HG03354 (cell line): ENCODE results near the gene AASS.

Experiments
- ATAC-seq: cut with Tn5 transposase; IDR thresholded peaks from one replicate; pipeline ENCODE4 v1.9.1; 2021; ENCODE audit warnings: mild to moderate bottlenecking; ENCODE audit not compliant: unreplicated experiment, poor library complexity, severe bottlenecking

AASS gene

DNA sequence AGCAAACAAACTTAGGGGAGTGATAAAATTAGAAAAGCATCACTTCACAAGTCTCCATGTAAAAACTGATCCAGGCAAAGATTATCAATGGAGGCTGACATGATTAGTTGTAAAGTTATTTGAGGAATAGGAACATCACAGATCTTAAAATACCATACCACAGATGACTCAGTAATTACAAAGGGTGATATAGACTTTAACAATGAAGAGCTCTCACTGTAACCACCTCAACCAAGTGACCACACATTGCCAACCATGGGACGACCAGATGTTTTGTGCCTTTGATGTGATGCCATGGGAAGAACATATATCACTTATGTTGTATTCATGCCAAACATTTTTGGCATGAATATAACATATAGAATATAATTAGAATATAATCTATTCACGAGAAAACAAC is 11.7 kb downstream of the AASS start:
- no peak for ATAC-seq

DNA sequence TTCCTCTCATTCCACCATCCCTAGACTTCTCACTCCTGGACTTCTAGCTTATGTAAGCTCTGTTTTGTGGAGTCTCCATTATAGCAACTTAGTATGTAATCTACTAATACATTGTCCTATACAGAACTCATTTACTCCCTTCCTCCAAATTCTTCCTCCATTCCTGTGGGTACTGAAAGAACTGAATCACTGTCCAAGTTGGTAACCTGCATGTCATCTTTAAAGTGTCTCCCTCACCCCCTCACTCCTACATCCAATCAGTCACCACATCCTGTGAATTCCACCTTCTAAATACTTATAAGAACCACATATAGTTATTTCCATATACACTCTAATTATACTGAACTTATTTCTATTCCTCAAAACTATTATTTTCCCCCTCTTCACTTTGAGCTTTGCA is 20.3 kb downstream of the AASS start:
- ATAC-seq: no peak

DNA sequence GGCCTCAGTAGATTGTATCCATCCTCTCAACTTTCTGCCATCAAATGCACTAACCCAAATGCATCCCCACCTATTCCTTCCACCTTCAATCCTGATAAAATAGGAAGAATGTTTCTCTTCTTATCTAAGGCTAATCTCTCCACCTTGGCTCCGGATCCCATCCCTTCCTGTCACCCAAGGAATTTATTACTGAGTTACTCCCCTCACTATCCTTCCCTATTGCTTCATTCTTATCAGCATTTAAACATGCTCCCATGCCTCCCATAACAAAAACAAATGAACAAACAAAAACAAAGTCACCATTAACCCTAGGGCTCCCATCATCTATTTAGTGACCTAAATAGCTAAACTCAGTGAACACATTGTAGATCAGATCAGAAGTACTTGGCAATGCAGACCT is 25.3 kb downstream of the AASS start:
- no peak for ATAC-seq

DNA sequence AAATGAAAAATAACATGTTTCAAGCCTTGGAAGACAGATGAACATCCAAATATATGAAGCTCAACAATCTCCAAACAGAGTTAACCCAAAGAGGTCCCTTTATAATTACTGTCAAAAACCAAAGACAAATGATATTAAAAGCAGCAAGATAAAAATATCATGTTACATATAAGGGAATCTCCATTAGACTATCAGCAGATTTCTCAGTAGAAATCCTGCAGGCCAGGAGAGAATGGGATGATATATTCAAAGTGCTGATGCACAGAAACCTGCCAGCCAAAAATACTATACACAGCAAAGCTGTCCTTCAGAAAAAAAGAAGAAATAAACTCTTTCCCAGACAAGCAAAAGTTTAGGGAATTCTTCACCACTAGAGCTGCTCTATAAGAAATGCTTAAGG is 41.0 kb downstream of the AASS start:
- ATAC-seq: no peak

DNA sequence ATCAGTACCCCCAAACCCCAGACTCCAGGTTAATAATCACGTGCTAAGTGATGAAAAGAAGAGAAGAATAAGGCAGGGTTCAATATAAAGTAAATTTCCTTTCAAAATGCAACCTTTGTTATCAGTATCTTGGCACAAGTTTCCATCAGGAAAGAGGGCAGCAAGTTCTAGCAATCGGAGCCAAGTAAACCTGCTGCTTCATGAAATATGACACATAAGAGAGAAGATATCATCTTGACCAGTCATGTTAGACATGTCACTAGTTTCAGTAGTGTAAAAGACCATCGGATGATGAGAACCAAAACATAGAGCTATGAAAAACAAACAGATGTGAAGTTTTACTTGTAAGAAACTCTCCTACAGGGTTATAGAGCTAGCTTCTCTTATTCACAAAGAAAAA is 44.0 kb downstream of the AASS start:
- no peak for ATAC-seq

DNA sequence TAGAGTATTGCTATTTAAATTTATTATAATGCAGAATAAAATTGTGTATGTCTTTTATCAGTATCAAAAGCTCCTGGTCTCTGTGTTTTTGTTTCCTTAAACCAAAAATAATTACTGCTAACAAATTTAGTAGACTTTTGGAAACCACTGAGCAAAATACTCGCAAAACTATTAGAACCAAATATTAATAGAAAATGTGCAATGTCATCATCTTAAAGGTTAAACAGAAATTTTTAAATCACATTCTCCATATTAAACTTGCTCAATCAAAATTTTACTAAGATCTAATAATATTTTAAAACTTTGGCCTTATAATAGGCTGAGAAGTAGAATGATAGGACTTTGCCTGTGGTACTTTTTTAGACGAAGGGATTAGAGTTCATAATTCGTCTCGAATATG is 48.4 kb downstream of the AASS start:
- no peak for ATAC-seq

DNA sequence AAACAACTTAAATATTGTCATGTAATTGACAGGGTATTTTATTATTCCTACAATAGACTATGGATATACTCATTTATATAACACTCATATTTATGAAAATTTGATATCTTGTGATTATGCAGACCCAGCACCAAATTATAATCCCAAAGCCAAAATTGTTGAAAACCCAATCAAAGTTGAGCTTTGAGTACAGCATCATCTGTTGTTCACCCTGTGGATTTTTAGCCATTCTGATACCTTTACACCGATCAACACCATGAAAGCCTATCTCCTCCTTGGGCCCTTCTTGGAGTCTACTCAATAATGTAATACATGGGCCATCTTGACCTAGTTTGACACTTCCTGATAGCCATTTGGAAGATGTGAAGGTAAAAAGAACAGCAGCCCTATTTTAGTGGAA is 49.5 kb downstream of the AASS start:
- no peak for ATAC-seq

DNA sequence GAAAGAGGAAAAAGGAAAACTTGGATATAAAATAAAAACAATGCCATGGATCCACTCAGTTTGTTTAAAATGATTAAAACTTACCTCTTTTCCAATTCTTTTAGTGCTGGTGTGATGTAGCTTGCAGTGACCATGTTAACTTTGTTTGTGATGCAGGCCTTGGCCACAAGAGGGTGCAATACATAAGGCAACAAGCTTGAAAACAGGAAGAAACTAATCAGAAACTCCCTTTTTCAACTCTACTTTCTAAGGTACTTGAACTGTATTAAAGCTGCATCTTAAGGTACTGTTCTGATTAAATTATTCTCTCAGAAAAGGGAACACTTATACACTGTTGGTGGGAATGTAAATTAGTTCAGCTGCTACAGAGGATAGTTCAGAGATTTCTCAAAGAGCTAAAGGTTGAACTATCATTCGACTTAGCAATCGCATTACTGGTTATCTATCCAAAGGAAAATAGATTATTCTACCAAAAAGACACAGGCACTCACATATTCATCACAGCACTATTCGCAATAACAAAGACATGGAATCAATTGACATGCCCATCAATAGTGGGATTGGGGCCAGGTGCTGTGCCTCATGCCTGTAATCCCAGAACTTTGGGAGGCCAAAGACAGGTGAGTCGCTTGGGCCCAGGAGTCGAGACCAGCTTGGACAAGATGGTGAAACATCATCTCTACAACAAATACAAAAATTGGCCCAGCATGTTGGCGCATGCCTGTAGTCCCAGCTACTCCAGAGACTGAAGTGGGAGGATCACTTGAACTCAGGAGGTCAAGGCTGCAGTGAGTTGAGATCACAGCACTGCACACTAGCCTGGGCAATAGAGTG is 50.9 kb downstream of the AASS start:
- peak; percentile 98 for ATAC-seq

DNA sequence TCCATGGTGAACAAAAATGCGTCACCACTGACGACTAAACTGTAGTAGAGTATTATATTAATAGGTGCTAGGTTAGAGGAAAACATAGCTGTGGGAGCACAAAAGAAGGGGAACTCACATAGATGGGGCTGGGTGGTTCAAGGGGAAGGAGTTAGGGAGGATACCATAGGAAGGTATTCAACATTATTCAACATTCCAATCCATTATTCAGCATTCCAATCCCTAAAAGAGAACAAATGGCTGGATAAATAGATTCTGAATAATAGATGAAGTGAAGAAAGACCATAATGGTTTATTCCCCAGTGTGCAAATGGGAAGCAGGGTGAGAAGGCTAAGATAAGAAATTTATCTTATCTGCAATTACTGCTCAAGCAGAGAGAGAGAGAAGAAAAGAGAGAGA is 61.4 kb downstream of the AASS start:
- ATAC-seq: no peak

DNA sequence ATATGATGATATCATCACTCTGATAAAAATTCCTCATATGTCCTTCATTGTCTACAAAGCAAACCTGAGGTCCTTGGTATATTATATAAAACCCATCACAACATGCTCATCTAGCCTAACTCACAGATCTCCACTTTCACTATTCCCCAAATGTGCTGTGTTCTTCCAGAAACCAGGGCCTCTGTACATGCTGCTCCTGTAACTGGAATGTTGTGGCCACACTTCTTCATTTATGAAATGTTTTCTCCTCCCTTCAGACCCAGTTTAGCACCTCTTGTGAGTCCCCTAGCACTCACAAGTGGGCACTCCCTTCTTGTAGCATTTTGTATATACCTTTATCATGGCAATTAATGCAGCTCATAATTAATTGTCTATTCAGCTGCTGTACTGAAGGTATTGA is 61.9 kb downstream of the AASS start:
- no peak for ATAC-seq

DNA sequence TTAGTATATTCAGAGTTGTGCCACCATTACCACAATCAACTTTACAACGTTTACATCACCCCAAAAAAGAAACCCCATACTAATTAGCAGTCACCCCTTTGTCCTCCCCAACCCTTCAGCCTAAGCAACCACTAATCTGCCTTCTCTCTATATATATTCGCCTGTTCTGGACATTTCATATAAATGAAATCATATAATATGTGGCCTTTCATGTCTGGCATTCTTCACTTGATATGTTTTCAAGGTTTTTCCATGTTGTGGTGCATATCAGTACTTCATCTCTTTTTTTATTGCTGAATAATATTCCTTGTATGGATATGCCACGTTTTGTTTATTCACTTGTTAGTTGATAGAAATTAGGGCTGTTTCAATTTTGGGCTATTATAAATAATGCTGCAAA is 70.4 kb downstream of the AASS start:
- ATAC-seq: no peak

DNA sequence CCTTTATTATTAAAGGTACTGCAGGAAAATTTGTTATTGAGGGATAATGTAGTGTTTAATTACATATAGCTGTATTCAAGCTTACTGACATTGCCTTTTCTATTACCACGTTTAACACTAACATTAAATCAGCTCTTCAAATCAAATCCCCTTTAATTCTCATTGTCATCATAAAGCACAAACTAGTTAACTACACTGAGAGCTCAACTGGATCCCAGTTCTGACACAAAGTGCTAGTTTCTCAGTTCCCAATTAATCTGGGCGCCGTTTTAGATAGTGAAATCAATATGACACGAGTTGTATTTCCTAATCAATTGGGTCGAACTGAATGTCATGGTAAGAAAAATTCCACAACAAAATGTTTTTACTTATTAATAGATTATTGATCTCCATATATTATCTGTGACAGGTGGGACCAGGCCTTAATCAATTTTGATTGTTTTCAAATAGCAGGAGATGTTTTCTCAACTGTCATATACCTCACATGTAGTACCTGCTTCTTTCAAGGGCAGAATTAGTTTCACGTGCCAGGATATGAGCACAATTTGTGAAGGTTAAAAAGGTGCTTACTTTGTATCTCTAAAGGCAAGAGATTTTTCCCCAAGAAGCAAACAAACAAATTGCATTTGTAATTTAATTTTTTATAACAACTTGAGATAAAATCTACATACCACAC is 71.0 kb downstream of the AASS start:
- ATAC-seq: no peak

DNA sequence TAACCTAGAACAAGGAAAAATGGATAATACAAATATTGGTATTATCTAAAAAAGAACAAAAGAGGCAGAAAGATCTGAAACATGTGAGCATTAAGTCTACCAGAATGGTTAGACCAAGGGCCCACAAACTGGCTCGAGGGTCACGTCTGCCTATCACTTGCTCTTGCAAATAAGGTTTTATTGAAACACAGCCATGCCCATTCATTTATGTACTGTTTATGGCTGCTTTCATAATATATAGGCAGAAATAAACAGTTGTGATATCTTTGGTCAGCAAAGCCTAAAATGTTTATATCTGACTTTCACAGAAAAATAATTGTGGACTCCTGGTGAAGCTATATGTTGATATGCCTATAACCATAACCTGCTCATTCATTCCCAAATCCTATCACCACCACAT is 71.8 kb downstream of the AASS start:
- ATAC-seq: no peak

DNA sequence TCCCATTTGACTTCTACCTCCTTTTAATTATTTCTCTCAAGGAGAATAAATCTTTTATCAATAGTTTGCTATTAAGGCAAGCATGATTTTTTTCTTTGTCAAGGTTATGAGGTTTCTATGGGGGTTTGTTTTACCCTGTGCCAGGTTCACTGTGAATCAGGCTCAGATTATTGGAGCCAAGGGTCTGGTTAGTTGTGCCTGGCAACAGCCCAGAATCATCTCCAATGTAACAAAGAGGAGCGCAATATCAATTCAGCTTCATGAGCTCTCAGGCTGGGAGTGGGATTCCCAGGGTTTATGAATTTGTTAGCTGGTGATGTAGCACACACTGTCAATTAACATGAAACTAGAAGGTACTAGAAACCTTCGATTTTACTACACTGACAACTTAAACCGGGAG is 73.2 kb downstream of the AASS start:
- ATAC-seq: no peak

DNA sequence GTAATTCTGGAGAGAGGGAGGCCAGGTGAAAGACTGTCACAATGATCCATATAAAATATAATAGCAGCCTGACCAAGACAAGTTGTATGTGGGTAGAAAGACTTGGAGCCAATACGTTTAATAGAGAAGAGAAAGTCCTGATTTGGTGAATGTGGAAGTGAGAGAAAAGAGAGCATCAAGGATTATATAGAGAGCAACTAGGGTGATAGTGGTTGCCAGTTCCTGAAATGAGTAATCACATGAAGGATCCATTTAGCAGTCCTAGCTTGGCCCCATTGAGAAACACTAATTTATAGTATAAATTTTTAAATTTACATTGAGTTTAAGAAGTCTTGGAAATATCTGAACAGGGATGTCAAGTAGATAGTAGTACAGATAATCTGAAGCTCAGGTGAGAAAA is 74.0 kb downstream of the AASS start:
- ATAC-seq: no peak

DNA sequence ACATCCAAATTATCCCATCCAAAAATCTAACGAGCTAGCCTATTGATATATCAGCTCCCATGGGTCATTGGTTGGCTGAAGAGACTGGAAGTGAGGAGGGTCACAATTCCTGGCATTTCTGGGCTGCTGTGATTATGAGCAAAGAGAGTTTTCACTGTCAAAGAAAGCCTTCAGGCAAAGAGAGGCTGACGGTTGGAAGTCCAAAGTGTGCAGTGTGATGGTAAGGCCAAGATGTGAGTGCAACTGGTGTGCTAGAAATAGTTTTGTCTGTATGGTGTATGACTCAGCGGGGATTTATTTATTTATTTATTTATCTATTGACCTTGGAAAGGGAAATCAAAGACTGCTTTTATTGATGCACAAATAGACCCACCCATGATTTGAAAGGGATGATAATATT is 75.0 kb downstream of the AASS start:
- no peak for ATAC-seq

DNA sequence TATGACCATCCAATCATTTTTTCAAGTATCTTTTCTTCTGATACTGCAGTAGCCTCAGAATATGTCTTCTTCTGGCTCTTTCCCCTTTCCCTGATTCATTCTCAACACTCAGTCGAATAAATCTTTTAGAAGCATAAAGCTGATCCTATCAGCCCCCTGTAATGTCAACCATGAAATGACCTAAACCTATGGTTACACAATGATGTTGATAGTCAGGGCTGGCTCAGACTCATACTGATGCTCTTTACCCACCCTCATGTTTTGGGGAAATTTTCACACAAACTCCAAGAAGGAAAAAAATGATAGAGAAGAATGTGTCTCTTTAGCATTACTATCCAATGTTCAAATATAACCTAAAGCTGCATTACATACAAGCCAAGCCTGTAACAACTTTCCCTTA is 76.0 kb downstream of the AASS start:
- ATAC-seq: no peak

DNA sequence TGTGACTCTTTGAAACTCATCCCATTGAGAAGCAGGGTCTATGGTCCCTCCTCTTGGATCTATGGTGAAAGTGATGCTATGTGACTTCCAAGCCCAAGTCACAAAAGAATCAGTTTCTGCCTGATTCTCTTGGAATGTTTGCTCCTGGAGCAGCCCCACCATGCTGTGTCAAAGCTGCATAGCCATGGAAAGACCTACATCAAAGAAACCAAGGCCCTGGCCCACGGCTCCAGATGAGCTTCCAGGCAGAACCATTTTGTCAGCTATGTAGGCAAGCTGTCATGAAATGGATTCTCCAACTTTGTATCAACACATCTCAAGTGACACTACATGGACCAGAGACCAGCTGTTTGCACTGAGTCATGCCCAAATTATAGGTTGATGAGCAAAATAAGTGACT is 77.0 kb downstream of the AASS start:
- no peak for ATAC-seq

DNA sequence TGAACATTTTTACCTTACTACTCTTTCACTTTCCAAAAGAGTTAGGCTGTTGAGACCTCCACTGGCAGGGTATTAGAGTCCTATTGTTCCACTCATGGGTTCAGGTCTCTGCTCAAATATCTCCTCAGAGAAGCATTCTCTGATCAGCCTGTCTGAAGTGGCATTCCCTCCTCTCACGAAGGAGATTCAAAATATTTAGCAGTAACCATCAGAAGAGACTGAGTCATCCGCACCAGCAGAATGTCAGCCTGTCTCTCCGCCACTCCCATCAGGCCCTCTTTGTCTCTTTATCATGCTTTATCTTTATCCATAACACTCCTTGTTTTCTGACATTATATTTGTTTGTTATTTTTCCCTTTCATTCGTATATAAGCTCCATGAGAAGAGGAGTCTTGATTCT is 79.1 kb downstream of the AASS start:
- no peak for ATAC-seq

DNA sequence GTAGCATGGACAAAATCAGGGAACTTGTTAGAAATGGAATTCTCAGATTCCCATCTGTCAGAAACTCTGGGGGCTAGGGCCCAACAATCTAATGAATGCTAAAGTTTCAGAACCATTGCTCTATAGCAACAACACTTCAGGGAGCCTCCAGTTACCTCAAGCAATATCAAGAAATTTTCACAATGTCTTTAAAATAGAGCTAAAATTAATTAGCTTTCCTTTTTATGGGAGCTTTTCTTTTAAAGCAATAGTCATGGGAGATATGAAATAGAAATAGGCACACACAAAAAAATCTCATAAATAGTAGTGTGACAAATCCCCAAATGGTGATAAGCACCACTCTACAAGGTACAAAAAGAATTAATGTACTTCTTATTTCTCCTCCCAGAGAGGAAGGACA is 80.9 kb downstream of the AASS start:
- no peak for ATAC-seq

DNA sequence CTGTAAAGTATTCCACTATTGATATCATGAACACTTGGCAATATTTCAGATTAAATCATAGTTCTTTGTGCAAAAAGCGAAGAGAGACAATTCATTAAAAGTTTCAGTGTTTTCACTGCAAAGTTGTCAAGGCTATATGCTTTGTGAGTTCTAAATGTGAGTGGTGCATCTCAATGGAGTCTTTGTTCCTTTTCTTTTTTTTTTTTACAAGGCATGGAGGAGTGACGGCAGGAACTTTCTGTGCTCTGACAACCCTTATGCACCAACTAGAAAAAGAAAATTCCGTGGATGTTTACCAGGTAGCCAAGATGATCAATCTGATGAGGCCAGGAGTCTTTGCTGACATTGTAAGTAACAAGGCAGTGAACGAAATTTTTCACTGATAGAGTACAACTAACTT is 84.5 kb downstream of the AASS start:
- no peak for ATAC-seq

DNA sequence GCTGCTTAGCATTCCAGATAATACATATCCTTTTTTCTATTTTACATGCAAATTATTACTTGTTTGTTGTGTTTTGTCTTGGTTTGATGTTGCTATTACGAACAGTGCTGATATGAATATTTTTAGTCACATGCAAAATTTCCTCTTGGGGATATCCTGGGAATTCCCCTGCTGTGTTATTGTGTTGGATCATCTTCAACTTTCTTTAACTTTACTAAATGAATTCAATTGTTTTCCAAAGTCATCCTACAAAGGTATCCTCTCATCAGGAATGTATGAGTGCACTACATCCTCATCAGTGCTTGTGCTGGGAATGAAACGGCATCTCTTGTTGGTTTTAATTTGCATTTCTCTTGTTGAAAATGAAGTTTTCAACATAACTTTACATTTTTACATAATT is 87.1 kb downstream of the AASS start:
- ATAC-seq: no peak
